HCT116 (cell line): ENCODE measurements around the gene WSCD2. TPM values are rescaled to one million over a fixed set of nuclear protein-coding genes. Genes with fewer than 3 reads are reported as not detected.

Experiments used
- ATAC-seq: fragments of 200-7000 bp; cut with Tn5 transposase; 2 replicates; pipeline ENCODE4 v1.9.1; 2020; ENCODE audit warnings: mild to moderate bottlenecking, moderate library complexity
- BruUV-seq: library from RNA; stranded (reverse); fragments of 400-500 nt; replicated peaks from 2 replicates; lab custom pipeline; 2021; lab: Mats Ljungman, UMichigan
- CTCF ChIA-PET: fragments of 300-600 bp; sonication (Branson Sonifier 250); formaldehyde crosslinking; loops from one replicate; lab custom pipeline; 2021; ENCODE audit warnings: antibody characterized with exemption; lab: Charles Lee
- POLR2A ChIA-PET: fragments of 300-600, 350-600 bp; sonication (Branson Sonifier 250); formaldehyde crosslinking; loops from one replicate; lab custom pipeline; 2021; ENCODE audit warnings: antibody characterized with exemption; lab: Charles Lee
- RAD21 ChIA-PET, 2 experiments: fragments of 300-600 bp; sonication (Branson Sonifier 250); formaldehyde crosslinking; loops; one replicate each; lab custom pipeline; 2023; ENCODE audit warnings: low total read pairs in 2 of 2; ENCODE audit not compliant: uncharacterized antibody in 2 of 2, unreplicated experiment in 2 of 2, low non-redundant PET in 1 of 2; lab: Charles Lee
- DNase-seq: peaks from one replicate; pipeline ENCODE4 v3.0.0-alpha.2; 2010; ENCODE audit warnings: low read depth, low spot score
- H2AFZ ChIP-seq: fragments of 200-600 bp; shearing (Covaris generic), sonication (generic); 2 replicates; pipeline ENCODE4 v1.6.1; 2017; ENCODE audit warnings: low read depth, mixed run types, mixed read lengths, antibody characterized with exemption, low read length; ENCODE audit not compliant: poor library complexity, severe bottlenecking
- H3K27ac ChIP-seq: 2 replicates; pipeline ENCODE4 v1.5.1; 2012; ENCODE audit warnings: low read depth, low read length
- H3K27me3 ChIP-seq: fragments of 200-600 bp; sonication (generic); 2 replicates; pipeline ENCODE4 v1.6.1; 2016; ENCODE audit warnings: mixed run types, low read length, mixed read lengths; ENCODE audit not compliant: insufficient read depth
- H3K36me3 ChIP-seq, 2 experiments: fragments of 200-500 bp in 1 of 2; fragments of 200-600 bp in 1 of 2; sonication (Bioruptor generic) in 1 of 2; sonication (generic) in 1 of 2; 2 replicates each; pipeline versions ENCODE4 v1.5.1 to v1.6.1; 2014 to 2016; ENCODE audit warnings: low read length in 2 of 2, inconsistent platforms in 1 of 2, mixed read lengths in 1 of 2, mixed run types in 1 of 2; ENCODE audit not compliant: insufficient read depth in 2 of 2, control insufficient read depth in 1 of 2
- H3K4me1 ChIP-seq, 2 experiments: fragments of 200-600 bp in 1 of 2; sonication (generic) in 1 of 2; 2 replicates each; pipeline versions ENCODE4 v1.5.1 to v1.6.1; 2012 to 2017; ENCODE audit warnings: low read length in 2 of 2, inconsistent platforms in 1 of 2, mild to moderate bottlenecking in 1 of 2, mixed read lengths in 1 of 2, mixed run types in 1 of 2, moderate library complexity in 1 of 2; ENCODE audit not compliant: insufficient read depth in 2 of 2, control insufficient read depth in 1 of 2
- H3K4me2 ChIP-seq: fragments of 200-600 bp; sonication (generic); 2 replicates; pipeline ENCODE4 v1.6.1; 2017; ENCODE audit warnings: mixed run types, low read length, mixed read lengths
- H3K4me3 ChIP-seq, 2 experiments: fragments of 200-600 bp in 1 of 2; sonication (generic) in 1 of 2; replicated peaks in 1 of 2; 2 replicates each; pipeline ENCODE4 v1.5.1; 2011 to 2016; ENCODE audit warnings: low read length in 2 of 2, control low read depth in 1 of 2, low read depth in 1 of 2, mild to moderate bottlenecking in 1 of 2, mixed read lengths in 1 of 2, mixed run types in 1 of 2
- H3K79me2 ChIP-seq: fragments of 200-600 bp; sonication (generic); 2 replicates; pipeline ENCODE4 v1.6.1; 2017; ENCODE audit warnings: mild to moderate bottlenecking, mixed run types, low read length, moderate library complexity, mixed read lengths; ENCODE audit not compliant: insufficient read depth
- H3K9ac ChIP-seq: fragments of 200-600 bp; sonication (generic); 2 replicates; pipeline ENCODE4 v1.6.1; 2016; ENCODE audit warnings: low read length, mixed read lengths
- H3K9me2 ChIP-seq: fragments of 200-600 bp; sonication (generic), shearing (Covaris generic); 2 replicates; pipeline ENCODE4 v1.6.1; 2017; ENCODE audit warnings: mixed run types, mild to moderate bottlenecking, moderate library complexity; ENCODE audit not compliant: insufficient read depth
- H3K9me3 ChIP-seq, 2 experiments: fragments of 200-500 bp in 1 of 2; fragments of 200-600 bp in 1 of 2; sonication (Bioruptor generic) in 1 of 2; sonication (generic) in 1 of 2; 2 replicates each; pipeline ENCODE4 v1.6.1; 2014 to 2017; ENCODE audit warnings: low read length in 2 of 2, mixed read lengths in 2 of 2, inconsistent platforms in 1 of 2, low read depth in 1 of 2, mild to moderate bottlenecking in 1 of 2, mixed run types in 1 of 2, moderate library complexity in 1 of 2; ENCODE audit not compliant: control insufficient read depth in 1 of 2, insufficient read depth in 1 of 2
- H4K20me1 ChIP-seq: fragments of 200-600 bp; sonication (generic), shearing (Covaris generic); 2 replicates; pipeline ENCODE4 v1.6.1; 2017; ENCODE audit warnings: mixed run types, mild to moderate bottlenecking, moderate library complexity; ENCODE audit not compliant: insufficient read depth
- CBX3 ChIP-seq: IDR thresholded peaks from 2 replicates; pipeline ENCODE4 v1.6.1; 2012; ENCODE audit warnings: low read depth
- CEBPB ChIP-seq: IDR thresholded peaks from 2 replicates; pipeline ENCODE4 v1.6.1; 2012; ENCODE audit warnings: low read depth
- ELF1 ChIP-seq: IDR thresholded peaks from 2 replicates; pipeline ENCODE4 v1.6.1; 2012; ENCODE audit warnings: low read depth, borderline replicate concordance
- EZH2phosphoT487 ChIP-seq: fragments of 200-600 bp; IDR thresholded peaks from 2 replicates; pipeline ENCODE4 v1.6.1; 2018; ENCODE audit warnings: antibody characterized with exemption, borderline replicate concordance
- FOSL1 ChIP-seq: IDR thresholded peaks from 2 replicates; pipeline ENCODE4 v1.6.1; 2012; ENCODE audit warnings: low read depth
- JUND ChIP-seq: IDR thresholded peaks from 2 replicates; pipeline ENCODE4 v1.6.1; 2012
- POLR2A ChIP-seq: IDR thresholded peaks from 2 replicates; pipeline ENCODE4 v1.7.0; 2011; ENCODE audit warnings: borderline replicate concordance; ENCODE audit not compliant: insufficient read depth, insufficient read length; ENCODE audit errors: extremely low read depth
- POLR2AphosphoS5 ChIP-seq: IDR thresholded peaks from 2 replicates; pipeline ENCODE4 v1.6.1; 2011; ENCODE audit warnings: mild to moderate bottlenecking, low read depth, low read length, moderate library complexity
- RAD21 ChIP-seq: IDR thresholded peaks from 2 replicates; pipeline ENCODE4 v1.6.1; 2012; ENCODE audit warnings: low read depth, mild to moderate bottlenecking
- REST ChIP-seq: IDR thresholded peaks from 2 replicates; pipeline ENCODE4 v1.6.1; 2012; ENCODE audit warnings: low read depth
- SIN3A ChIP-seq: IDR thresholded peaks from 2 replicates; pipeline ENCODE4 v1.6.1; 2012; ENCODE audit warnings: low read depth
- SP1 ChIP-seq: IDR thresholded peaks from 2 replicates; pipeline ENCODE4 v1.6.1; 2012; ENCODE audit warnings: low read depth
- YY1 ChIP-seq: IDR thresholded peaks from 2 replicates; pipeline ENCODE4 v1.6.1; 2011; ENCODE audit warnings: low read length, low read depth, moderate library complexity, mild to moderate bottlenecking; ENCODE audit not compliant: insufficient replicate concordance; ENCODE audit errors: extremely low read depth
- intact Hi-C: fragments of 100-400 bp; cut with micrococcal nuclease; formaldehyde crosslinking; loops from 2 replicates; pipeline ENCODE4 v1.10.0; 2022
- total RNA-seq: library from RNA; stranded (reverse); gene quantifications from one replicate; pipeline ENCODE4 v1.2.1, GENCODE V29; 2021; ENCODE audit not compliant: unreplicated experiment
- TF ChIP-seq, protein P1 (sequence below): IDR thresholded peaks from 2 replicates; pipeline ENCODE4 v1.6.1; 2011; ENCODE audit warnings: mild to moderate bottlenecking, low read length, moderate library complexity; ENCODE audit not compliant: insufficient replicate concordance; ENCODE audit errors: extremely low read depth
- TF ChIP-seq, protein P2 (sequence below): IDR thresholded peaks from 2 replicates; pipeline ENCODE4 v1.6.1; 2012

Gene WSCD2
- total RNA-seq, 1 experiment from 2014 or later = 0.05 TPM

GRCh38 chr12:108144080-108144479 lies 15.0 kb downstream of the WSCD2 start:
- no peak for DNase-seq
- Histone ChIP-seq H3K9me3 (no peaks in the 10 kb centered on the region), H3K4me3 (no peak overlapping the region), H3K4me2 (no peak overlapping the region), H3K27me3 (peaks cover 39% of the 10 kb centered on the region), H3K27ac (no peak overlapping the region), H3K79me2 (no peaks in the 10 kb centered on the region), H3K9me2 (no peaks in the 10 kb centered on the region), H3K9ac (no peak overlapping the region), H3K36me3 (no peaks in the 10 kb centered on the region), H4K20me1 (no peaks in the 10 kb centered on the region), H2AFZ (no peak overlapping the region), H3K4me1 (no peaks in the 10 kb centered on the region)
- no peak for ATAC-seq
- RAD21 ChIA-PET = no interaction called here
- POLR2A ChIA-PET = no interaction called here
- no TSS peak for BruUV-seq
- CTCF ChIA-PET = no interaction called here
- intact Hi-C loops = no loop called here
- TF ChIP-seq SP1 (no peak), CEBPB (no peak), REST (no peak), POLR2AphosphoS5 (no peak), CBX3 (no peak), SIN3A (no peak), POLR2A (no peak), EZH2phosphoT487 (no peak), FOSL1 (no peak), YY1 (no peak), JUND (no peak), ELF1 (no peak), RAD21 (no peak)
- TF ChIP-seq, protein P1, sequence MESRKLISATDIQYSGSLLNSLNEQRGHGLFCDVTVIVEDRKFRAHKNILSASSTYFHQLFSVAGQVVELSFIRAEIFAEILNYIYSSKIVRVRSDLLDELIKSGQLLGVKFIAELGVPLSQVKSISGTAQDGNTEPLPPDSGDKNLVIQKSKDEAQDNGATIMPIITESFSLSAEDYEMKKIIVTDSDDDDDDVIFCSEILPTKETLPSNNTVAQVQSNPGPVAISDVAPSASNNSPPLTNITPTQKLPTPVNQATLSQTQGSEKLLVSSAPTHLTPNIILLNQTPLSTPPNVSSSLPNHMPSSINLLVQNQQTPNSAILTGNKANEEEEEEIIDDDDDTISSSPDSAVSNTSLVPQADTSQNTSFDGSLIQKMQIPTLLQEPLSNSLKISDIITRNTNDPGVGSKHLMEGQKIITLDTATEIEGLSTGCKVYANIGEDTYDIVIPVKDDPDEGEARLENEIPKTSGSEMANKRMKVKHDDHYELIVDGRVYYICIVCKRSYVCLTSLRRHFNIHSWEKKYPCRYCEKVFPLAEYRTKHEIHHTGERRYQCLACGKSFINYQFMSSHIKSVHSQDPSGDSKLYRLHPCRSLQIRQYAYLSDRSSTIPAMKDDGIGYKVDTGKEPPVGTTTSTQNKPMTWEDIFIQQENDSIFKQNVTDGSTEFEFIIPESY = no peak
- TF ChIP-seq, protein P2, sequence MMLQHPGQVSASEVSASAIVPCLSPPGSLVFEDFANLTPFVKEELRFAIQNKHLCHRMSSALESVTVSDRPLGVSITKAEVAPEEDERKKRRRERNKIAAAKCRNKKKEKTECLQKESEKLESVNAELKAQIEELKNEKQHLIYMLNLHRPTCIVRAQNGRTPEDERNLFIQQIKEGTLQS = no peak
